HG03342 (cell line): ENCODE results near the gene RASGRP2.

ENCODE experiments used
- ATAC-seq: cut with Tn5 transposase; IDR thresholded peaks from one replicate; pipeline ENCODE4 v1.9.1; 2021; ENCODE audit warnings: mild to moderate bottlenecking, moderate library complexity; ENCODE audit not compliant: unreplicated experiment

RASGRP2 gene

GRCh38 chr11:64771861-64772260, 27.9 kb upstream of the RASGRP2 start:
- no peak for ATAC-seq

GRCh38 chr11:64770120-64770519, 26.2 kb upstream of the RASGRP2 start:
- ATAC-seq, result no peak

- ATAC-seq, result no peak
Observed at GRCh38 chr11:64769283-64769682, 25.3 kb upstream of the RASGRP2 start.

DNA sequence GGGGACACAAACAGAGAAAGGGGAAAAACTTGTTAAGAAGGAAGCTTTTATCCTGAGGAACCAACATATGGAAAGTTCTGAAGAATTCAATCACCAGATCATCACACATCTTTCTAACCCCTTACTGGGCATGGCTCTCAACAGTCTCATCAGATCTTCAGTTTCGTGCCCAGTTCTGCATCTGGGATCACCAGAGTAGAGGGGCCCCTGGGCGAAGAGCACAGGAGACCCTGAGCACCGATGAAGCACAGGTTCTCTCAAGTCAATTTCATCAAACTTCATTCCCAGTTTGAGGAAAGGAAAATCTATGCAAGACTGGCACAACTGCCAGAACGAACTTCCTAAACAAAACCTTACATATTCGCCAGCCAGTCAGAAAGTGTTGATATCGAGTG, 24.4 kb upstream of the RASGRP2 start:
- no peak for ATAC-seq

GRCh38 chr11:64767344-64768299, 23.7 kb upstream of the RASGRP2 start:
- no peak for ATAC-seq

GRCh38 chr11:64766881-64767280, 22.9 kb upstream of the RASGRP2 start:
- no peak for ATAC-seq

- ATAC-seq, result no peak
Observed at GRCh38 chr11:64765851-64766665, 22.1 kb upstream of the RASGRP2 start.

GRCh38 chr11:64765291-64765850, 21.4 kb upstream of the RASGRP2 start:
- ATAC-seq, result no peak

DNA sequence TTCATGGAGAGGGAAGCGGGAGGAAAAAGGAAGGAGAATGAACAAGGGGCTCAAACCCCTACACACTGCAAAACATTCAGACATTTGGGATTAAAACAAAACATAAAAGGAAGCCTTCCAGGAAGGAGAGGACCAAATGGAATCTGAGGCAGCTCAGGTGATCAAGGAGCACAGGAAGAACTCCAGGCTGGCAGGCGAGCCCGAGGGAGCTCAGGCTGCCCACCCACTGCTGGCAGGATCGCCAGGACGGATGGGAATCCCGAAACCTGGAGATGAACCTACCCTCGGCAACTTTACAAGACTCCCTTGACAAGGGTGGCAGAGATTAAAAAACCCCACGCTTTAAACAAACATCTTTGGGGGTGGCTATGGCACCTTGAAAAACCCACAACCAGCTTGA, 20.8 kb upstream of the RASGRP2 start:
- no peak for ATAC-seq

DNA sequence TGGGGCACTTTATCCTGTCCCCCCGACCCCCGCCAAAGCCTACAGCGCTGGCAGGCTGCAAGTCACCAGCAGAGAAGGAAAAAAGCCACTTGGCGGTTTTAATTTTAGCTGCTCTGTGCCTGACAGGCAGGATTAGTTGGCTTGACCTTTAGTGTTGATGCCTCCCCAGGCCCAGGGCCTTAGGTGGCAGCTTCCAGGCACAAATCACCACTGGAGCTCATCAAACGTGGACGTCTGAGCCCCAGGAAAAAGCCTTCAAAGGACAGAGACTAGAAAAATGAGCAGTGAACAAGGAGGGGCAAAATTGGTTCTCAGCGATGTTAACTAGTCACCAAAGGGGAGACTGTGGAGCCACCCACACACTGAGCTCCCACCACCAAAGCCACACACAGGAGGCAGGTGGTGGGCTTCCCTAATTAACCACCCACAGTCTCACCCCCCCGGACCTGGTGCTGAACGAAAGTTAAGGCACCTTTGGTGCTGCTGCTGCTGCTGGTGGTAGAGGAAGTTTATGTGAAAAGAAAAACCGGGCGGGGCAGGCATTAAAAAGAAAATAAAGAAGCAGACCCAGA, 20.2 kb upstream of the RASGRP2 start:
- ATAC-seq, result no peak

GRCh38 chr11:64763526-64764039, 19.6 kb upstream of the RASGRP2 start:
- no peak for ATAC-seq

DNA sequence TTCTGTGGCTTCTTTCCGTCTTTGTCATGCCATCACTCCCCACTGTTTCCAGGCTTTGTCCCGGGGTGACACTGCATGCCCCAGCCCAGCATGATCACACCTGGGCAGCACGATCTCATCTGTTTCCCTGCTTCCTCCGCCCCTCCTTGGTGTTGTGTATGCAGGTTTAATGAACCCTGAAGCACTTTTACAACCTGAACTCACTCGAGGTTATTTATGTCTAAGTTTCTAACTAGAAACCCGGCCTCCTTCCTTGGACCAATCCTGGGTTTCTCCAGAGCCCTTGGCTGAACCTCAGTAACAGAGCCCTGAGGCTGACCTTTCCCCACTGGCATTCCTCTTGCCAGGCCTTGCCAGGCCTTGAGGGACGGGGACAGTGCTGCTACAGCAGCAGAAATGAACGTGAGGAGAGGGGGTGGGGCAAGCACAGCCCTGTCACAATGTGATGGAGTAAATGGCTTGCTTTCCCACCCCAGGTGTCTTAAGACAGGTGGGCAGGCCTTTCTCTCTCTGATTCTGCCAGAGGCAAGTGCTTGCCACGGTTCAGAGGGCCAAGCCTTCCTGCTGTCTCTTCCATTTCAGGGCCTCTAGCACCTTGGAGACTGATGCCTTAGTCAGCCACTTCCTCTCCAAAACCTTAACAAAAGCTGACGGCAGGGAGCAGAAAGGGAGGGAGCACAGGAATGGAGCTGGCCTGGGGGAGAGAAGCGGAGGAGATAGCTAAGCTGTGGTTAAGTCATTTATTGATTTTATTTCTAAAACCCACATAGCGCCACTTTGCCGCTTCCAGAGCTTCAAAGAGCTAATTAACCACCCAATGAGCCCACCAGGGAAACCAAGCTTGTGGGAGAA, 19.0 kb upstream of the RASGRP2 start:
- no peak for ATAC-seq

DNA sequence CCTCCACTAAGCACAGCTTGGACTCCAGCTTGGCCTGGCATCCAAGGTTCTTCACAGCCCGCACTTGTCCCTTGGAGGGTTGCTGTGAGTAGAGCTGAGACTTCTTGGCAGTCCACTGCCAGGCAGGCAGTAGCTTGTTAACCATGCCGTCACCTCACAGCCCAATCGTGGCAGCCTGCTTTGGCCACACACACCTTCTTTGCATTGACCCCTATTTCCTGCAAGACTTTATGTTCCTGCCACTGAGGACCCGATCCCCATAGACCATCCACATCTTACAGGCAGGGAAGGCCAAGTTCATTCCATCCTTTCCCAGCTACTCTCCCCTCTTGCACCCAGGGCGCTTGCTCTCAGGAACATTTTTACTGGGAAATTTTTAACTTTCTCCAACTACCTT, 18.3 kb upstream of the RASGRP2 start:
- ATAC-seq, result no peak

- ATAC-seq, result no peak
Observed at GRCh38 chr11:64760759-64761420, 16.9 kb upstream of the RASGRP2 start.

DNA sequence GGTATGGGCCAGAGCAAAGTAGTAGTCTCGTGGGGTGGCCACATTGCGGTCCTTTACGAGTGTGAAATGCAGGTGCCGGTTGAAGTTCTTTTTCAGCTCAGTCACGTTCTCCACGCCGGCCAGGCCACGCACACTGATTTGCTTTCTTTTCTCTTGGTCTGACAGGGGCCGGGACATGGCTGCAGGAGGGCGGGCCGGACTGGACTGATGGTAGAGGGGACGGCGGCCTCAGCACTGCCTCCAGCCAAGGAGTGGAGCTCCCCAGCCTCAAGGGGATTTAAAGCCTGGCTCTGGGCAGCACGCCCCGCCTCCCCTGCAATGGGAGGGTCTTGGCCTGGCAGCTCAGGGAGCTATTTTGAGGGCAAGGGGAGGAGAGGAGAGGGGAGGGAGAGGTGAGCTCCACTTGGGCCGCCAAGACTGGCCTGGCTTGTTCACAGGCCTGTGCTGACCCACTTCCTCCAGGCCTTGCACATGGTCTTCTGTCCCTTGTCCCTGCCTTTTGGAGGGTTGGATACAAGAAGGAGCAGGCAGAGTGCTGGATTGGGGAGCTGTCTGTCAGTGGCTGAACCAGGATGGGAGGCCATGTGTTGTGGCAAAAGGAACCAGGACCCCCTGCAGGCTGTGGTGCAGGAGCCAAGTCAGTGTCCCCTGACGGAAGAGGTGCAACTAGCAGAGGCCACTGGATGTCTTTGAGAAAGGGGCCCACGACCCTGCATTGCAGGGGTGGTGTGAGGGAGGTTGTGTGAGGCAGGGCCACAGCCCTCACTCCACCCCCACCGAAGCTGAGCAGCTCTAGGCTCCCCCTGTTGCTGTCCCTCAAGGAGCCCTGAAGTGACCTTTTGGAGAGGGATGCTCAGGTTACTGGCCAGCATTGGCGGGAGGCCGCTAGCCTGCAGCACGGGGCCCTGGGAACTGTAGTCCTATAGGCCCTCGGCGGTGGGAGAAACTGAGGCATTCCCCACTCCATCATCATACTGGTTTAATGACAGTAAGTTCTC, 16.1 kb upstream of the RASGRP2 start, which contains the start of gene PYGM:
TSS of gene PYGM (minus strand) at position 253 of the 998 bp plus-strand sequence. CDS start at position 177, 76 bp downstream.
- no peak for ATAC-seq

- ATAC-seq, result no peak
Observed at GRCh38 chr11:64759131-64759721, 15.3 kb upstream of the RASGRP2 start.

DNA sequence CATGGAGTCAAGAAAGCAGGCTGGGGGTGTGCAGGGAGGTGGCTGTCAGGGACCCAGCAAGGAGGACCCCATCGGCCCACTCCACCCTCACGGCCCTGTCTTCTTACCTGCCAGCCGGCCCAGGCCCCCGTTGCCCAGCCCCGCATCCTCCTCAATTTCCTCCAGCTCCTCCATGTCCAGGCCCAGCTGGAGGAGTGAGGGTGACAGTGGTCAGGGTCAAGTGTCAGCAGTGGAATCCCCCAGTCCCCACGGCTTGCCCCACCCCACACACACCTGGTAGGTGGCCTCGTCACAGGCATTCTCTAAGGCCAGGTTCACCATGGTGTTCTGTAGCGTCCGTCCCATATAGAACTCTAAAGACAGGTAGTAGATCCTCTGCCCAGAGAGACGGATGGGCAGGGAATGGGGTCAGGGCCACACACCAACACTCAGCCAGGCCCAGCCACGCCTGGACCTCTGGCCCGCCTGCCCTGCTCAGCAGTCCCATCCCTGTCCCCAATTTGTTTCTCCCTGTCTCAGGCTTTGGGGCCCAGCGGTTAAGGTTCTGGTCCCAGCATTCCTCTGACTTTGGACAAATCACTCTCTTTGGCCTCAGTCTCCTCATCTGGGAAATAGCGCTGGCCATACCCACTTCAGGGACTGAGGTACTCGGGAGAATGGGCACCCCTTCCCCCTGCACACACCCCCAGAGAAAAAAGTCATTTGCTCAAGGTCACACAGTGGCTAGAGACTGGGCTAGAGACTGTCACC, 14.6 kb upstream of the RASGRP2 start:
- ATAC-seq, result no peak
